COR-L47 (cell line): ENCODE data around the gene PPTC7.
"Not testable (repeated sequence)": the region's sequence is repeated elsewhere in the genome, so short reads cannot be mapped to it uniquely, and the experiment has no call there.

Experiments
- DNase-seq: peaks from one replicate; lab custom pipeline; 2025; lab: John Stamatoyannopoulos, UW

The PPTC7 gene

GRCh38 chr12:110534811-110535210 lies 48.3 kb downstream of the PPTC7 start:
- DNase-seq: no peak

GRCh38 chr12:110533607-110534006 lies 49.5 kb downstream of the PPTC7 start:
- no peak for DNase-seq

GRCh38 chr12:110532644-110533043 lies 50.5 kb downstream of the PPTC7 start:
- no peak for DNase-seq

GRCh38 chr12:110531741-110532333 lies 51.3 kb downstream of the PPTC7 start:
- DNase-seq: no peak

GRCh38 chr12:110530511-110530910 lies 52.6 kb downstream of the PPTC7 start:
- DNase-seq: no peak

- DNase-seq: no peak
These were observed 54.8 kb downstream of the PPTC7 start for GRCh38 chr12:110528277-110528839.

GRCh38 chr12:110520876-110521712 lies 62.0 kb downstream of the PPTC7 start:
- not testable (repeated sequence) for DNase-seq

GRCh38 chr12:110518014-110518413 lies 65.1 kb downstream of the PPTC7 start:
- not testable (repeated sequence) for DNase-seq

- no peak for DNase-seq
These were observed 66.1 kb downstream of the PPTC7 start for GRCh38 chr12:110516995-110517394.

- no peak for DNase-seq
These were observed 68.8 kb downstream of the PPTC7 start for GRCh38 chr12:110514363-110514762.

GRCh38 chr12:110513842-110514241 lies 69.3 kb downstream of the PPTC7 start:
- DNase-seq: no peak

GRCh38 chr12:110508071-110508586 lies 75.0 kb downstream of the PPTC7 start:
- DNase-seq: no peak

GRCh38 chr12:110505332-110505731 lies 77.8 kb downstream of the PPTC7 start:
- DNase-seq: no peak

GRCh38 chr12:110503432-110503831 lies 79.7 kb downstream of the PPTC7 start:
- DNase-seq: no peak

GRCh38 chr12:110501752-110502738 lies 81.1 kb downstream of the PPTC7 start, which contains the start of the genes RAD9B and VPS29:
RAD9B (plus strand) TSS chr12:110502331; CDS start chr12:110502338, 7 bp downstream.
VPS29 (minus strand) TSS chr12:110502111; CDS start chr12:110502051, 60 bp downstream.
- DNase-seq: peak; percentile 98

GRCh38 chr12:110501399-110501751 lies 81.7 kb downstream of the PPTC7 start:
- DNase-seq: peak; percentile 51

- no peak for DNase-seq
These were observed 84.0 kb downstream of the PPTC7 start for GRCh38 chr12:110498984-110499706.
